Mesothelial cell of epicardium (in vitro differentiated cells): ENCODE results near the gene F2R. TPM values are rescaled to one million over a fixed set of nuclear protein-coding genes. Genes with fewer than 3 reads are reported as not detected.

Experiments
- DNase-seq, 2 experiments: peaks; one replicate each; pipeline ENCODE4 v3.0.0; 2021; ENCODE audit warnings: low spot score in 2 of 2; ENCODE audit not compliant: unreplicated experiment in 2 of 2
- H3K27ac Mint-ChIP-seq: 2 replicates; pipeline ENCODE4 v1.8.0; 2021; ENCODE audit warnings: mixed read lengths
- H3K27me3 Mint-ChIP-seq: 2 replicates; pipeline ENCODE4 v1.8.0; 2021; ENCODE audit warnings: low read depth, mixed read lengths
- H3K36me3 Mint-ChIP-seq: 2 replicates; pipeline ENCODE4 v1.8.0; 2021; ENCODE audit warnings: mixed read lengths
- H3K4me1 Mint-ChIP-seq: 2 replicates; pipeline ENCODE4 v1.8.0; 2021; ENCODE audit warnings: mixed read lengths
- H3K4me3 Mint-ChIP-seq: 2 replicates; pipeline ENCODE4 v1.8.0; 2021; ENCODE audit warnings: mild to moderate bottlenecking, moderate library complexity, mixed read lengths
- H3K9me3 Mint-ChIP-seq: 2 replicates; pipeline ENCODE4 v1.8.0; 2021; ENCODE audit warnings: mixed read lengths
- total RNA-seq: library from RNA; stranded (reverse); gene quantifications from 3 replicates; pipeline ENCODE4 v1.2.1, GENCODE V29; 2021
- TF ChIP-seq, protein P1 (sequence below): fragments of 200-600 bp; sonication (generic); IDR thresholded peaks from one replicate; pipeline ENCODE4 v1.5.0; 2021; ENCODE audit warnings: antibody characterized with exemption; ENCODE audit not compliant: unreplicated experiment

The F2R gene
- total RNA-seq, 1 donor from 2014 or later: 35.8 TPM

DNA sequence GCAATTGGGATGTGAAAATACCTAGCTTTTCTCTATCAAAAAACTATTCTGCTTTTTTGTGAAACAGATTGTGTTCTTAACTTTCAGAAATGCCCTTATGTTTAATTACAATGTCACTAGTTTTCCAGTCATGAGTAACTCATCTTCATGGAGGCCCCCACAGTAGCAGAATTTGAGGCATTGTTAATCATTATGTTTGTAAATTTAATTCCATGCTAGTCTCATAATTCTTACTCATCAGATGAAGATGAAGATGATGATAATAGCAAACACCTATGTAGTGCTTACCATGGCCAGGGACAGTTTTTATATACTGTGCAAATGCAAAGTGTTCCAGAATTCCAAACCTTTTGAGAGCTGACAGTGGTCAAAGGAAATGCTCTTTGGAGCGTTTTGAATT lies 27.7 kb upstream of the F2R start:
- Mint-ChIP-seq H3K27ac (no peak overlapping the region), H3K36me3 (peaks cover 13% of the 10 kb centered on the region), H3K4me1 (peaks cover 39% of the 10 kb centered on the region), H3K4me3 (no peak overlapping the region), H3K27me3 (no peaks in the 10 kb centered on the region), H3K9me3 (peaks cover 6% of the 10 kb centered on the region)
- TF ChIP-seq, protein P1, sequence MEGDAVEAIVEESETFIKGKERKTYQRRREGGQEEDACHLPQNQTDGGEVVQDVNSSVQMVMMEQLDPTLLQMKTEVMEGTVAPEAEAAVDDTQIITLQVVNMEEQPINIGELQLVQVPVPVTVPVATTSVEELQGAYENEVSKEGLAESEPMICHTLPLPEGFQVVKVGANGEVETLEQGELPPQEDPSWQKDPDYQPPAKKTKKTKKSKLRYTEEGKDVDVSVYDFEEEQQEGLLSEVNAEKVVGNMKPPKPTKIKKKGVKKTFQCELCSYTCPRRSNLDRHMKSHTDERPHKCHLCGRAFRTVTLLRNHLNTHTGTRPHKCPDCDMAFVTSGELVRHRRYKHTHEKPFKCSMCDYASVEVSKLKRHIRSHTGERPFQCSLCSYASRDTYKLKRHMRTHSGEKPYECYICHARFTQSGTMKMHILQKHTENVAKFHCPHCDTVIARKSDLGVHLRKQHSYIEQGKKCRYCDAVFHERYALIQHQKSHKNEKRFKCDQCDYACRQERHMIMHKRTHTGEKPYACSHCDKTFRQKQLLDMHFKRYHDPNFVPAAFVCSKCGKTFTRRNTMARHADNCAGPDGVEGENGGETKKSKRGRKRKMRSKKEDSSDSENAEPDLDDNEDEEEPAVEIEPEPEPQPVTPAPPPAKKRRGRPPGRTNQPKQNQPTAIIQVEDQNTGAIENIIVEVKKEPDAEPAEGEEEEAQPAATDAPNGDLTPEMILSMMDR: no peak
- DNase-seq: no peak

DNA sequence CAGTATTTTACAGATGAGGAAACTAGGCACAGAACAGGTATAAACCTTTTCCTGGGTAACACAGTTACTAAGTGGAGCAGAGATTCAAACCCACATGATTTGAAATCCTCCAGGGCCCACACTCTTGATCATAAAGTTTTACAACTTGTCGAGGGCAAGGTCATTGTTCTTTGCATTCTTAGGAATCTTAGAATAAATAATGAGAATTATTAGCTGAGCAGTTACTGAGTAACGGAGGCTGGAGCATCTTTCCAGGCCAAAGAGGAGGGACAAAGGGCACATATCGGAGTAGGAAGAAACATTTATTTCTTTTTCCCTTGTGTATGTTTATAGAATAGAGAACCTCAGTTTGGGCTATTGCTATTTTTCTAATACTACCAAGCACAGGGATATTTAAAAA lies 27.1 kb upstream of the F2R start:
- Mint-ChIP-seq H3K9me3 (peaks cover 6% of the 10 kb centered on the region), H3K27me3 (no peaks in the 10 kb centered on the region), H3K27ac (peak overlapping the region; percentile 78), H3K4me3 (no peak overlapping the region), H3K4me1 (peaks cover 39% of the 10 kb centered on the region), H3K36me3 (peaks cover 13% of the 10 kb centered on the region)
- no peak for DNase-seq
- TF ChIP-seq, protein P1: no peak

DNA sequence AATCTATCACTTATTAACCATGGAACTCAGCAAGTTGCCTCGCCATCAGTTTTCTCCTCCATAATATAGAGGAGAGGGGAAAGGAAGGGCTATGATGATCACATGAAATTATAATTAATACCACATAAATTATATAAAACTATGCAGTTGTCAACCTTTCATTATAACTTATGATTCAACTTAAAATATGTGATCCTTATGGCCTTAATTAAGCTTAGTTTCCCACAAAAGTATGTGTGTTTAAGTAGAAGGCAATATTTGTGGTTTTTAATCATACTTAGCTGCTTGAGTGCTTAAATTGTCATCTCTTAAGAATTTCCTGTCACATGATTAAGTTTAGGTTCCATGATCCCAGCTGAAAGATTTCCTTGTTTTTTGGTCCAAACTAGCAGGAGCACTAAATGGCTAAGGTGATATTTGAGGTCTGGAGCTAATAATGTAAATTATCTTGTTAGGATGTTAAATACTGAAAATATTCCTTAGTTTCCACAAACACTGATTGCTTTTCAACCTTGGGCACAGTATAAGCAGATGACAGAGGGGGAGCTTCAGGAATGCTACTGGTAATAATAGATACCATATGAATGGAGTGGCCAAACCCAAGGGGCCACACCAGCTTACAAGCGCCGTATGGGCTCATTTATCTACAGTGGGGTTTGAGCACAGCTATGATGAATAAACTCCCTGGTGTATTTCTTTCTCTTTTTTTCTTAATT lies 26.4 kb upstream of the F2R start:
- DNase-seq: no peak
- Mint-ChIP-seq H3K4me3 (no peak overlapping the region), H3K27me3 (no peaks in the 10 kb centered on the region), H3K9me3 (peaks cover 6% of the 10 kb centered on the region), H3K36me3 (peaks cover 13% of the 10 kb centered on the region), H3K27ac (peak overlapping the region; percentile 89), H3K4me1 (peaks cover 36% of the 10 kb centered on the region)
- TF ChIP-seq, protein P1: no peak

DNA sequence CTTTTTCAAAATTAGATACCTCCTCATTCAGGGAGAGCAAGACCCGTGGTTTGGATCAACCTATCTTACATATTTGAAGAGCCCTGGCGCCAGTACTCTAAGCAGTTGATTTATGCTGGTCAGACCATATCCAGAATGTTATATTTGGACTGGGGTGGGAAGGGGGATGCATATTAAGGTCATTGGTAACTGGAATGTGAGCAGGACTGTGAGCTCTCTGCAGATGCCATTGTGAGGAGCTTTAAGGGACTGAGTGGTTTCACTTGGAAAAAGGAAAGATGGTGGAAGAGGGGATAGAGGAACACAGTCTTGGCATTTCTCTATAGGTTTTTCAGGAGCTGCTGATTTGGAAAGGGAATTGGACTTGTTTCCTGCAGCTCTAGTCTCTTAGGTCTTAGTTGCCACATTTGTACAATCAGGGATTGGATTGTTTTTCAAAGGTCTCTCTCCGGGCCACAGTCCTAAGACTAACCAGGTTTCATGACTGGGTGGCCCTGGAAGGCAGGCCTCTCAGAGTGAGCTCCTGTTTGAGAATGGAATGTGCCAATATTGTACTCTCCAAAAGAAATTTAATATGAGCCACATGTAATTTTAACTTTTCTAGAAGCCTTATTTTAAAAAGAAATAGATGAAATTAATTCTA lies 25.8 kb upstream of the F2R start:
- Mint-ChIP-seq H3K4me3 (no peak overlapping the region), H3K27me3 (no peaks in the 10 kb centered on the region), H3K36me3 (peaks cover 15% of the 10 kb centered on the region), H3K27ac (peak overlapping the region; percentile 89), H3K9me3 (peaks cover 6% of the 10 kb centered on the region), H3K4me1 (peaks cover 33% of the 10 kb centered on the region)
- TF ChIP-seq, protein P1: no peak
- DNase-seq: no peak

DNA sequence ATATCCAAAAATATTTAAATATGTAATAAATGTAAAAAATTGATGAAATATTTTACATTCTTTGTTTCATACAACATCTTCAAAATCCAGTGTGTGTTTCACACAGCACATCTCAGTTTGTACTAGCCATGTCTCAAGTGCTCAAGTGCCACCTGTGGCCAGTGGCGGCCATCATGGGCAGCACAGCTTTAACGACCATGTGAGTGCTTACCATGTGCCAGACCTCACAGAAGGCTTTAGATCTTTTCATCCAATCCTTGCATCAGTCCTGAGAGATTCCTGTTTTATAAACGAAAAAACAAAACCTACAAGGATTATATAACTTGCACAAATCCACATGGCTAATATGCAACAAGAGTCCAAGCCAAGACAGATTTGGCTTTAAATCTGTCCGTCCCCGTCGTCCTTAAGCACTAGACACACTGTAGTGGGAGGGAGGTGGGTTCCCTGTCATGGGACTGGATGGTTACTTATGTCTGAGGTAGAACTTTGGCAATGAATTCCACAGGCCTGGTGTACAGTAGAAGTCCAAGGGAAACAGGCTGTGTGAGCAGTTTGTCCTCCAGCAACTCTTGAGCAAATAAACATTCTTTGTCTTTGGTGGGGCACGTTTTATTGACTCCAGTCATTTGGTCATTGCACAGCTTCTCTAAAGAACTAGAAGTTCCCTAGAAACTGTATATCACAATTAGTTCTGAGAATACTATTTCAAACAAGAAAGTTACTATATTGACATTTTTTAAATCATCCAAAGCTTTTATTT lies 25.0 kb upstream of the F2R start:
- no peaks in the 10 kb centered on the region for H3K27me3 Mint-ChIP-seq
- H3K36me3 Mint-ChIP-seq: peaks cover 13% of the 10 kb centered on the region
- peak overlapping the region; percentile 80 for H3K27ac Mint-ChIP-seq
- no peak for DNase-seq
- peaks cover 6% of the 10 kb centered on the region for H3K9me3 Mint-ChIP-seq
- TF ChIP-seq, protein P1: no peak
- no peak overlapping the region for H3K4me3 Mint-ChIP-seq
- peaks cover 33% of the 10 kb centered on the region for H3K4me1 Mint-ChIP-seq
